ENCODE data around the gene WDFY3. TPM values are rescaled to one million over a fixed set of nuclear protein-coding genes. Genes with fewer than 3 reads are reported as not detected.
A peak's percentile ranks its signal among the peaks of the same experiment; 100 is the strongest.
"Not testable (repeated sequence)": the region's sequence is repeated elsewhere in the genome, so short reads cannot be mapped to it uniquely, and the experiment has no call there.

Gene WDFY3
- total RNA-seq, 4 donors from 2014 or later, result 31.7 to 139 (median 65.2) TPM

GRCh38 chr4:84669201-84669600, 297.3 kb downstream of the WDFY3 start:
- Histone ChIP-seq H3K4me1 (no peaks in the 10 kb centered on the region), H3K9me3 (no peaks in the 10 kb centered on the region), H3K4me3 (no peak overlapping the region), H3K27me3 (no peaks in the 10 kb centered on the region), H3K36me3 (peaks cover 0 to 27% (median 0%) of the 10 kb centered on the region in 3 donors), H3K27ac (no peak overlapping the region)
- TF ChIP-seq POLR2A (IDR thresholded peaks at IDR 0.05) (no peak), CTCF (IDR thresholded peaks at IDR 0.05) (no peak)
- no peak for DNase-seq

GRCh38 chr4:84666439-84666838, 300.1 kb downstream of the WDFY3 start:
- no peaks in the 10 kb centered on the region for H3K27me3 ChIP-seq
- no peak overlapping the region for H3K27ac ChIP-seq
- H3K4me1 ChIP-seq, result no peaks in the 10 kb centered on the region
- H3K9me3 ChIP-seq, result no peaks in the 10 kb centered on the region
- DNase-seq, result no peak
- no peak for TF ChIP-seq POLR2A (IDR thresholded peaks at IDR 0.05)
- no peak for TF ChIP-seq CTCF (IDR thresholded peaks at IDR 0.05)
- H3K36me3 ChIP-seq, result peaks cover 0 to 8% (median 0%) of the 10 kb centered on the region in 3 donors
- no peak overlapping the region for H3K4me3 ChIP-seq

DNA sequence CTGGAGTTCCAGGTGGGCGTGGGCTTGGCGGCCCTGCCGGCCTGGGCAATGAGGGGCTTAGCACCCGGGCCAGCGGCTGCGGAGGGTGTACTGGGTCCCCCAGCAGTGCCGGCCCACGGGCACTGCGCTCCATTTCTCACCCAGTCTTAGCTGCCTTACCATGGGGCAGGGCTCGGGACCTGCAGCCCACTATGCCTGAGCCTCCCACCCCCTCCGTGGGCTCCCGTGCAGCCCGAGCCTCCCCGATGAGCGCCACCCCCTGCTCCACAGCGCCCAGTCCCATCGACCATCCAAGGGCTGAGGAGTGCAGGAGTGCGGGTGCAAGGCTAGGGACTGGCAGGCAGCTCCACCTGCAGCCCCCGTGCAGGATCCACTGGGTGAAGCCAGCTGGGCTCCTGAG, 301.7 kb downstream of the WDFY3 start:
- not testable (repeated sequence) for DNase-seq, H3K36me3 ChIP-seq

DNA sequence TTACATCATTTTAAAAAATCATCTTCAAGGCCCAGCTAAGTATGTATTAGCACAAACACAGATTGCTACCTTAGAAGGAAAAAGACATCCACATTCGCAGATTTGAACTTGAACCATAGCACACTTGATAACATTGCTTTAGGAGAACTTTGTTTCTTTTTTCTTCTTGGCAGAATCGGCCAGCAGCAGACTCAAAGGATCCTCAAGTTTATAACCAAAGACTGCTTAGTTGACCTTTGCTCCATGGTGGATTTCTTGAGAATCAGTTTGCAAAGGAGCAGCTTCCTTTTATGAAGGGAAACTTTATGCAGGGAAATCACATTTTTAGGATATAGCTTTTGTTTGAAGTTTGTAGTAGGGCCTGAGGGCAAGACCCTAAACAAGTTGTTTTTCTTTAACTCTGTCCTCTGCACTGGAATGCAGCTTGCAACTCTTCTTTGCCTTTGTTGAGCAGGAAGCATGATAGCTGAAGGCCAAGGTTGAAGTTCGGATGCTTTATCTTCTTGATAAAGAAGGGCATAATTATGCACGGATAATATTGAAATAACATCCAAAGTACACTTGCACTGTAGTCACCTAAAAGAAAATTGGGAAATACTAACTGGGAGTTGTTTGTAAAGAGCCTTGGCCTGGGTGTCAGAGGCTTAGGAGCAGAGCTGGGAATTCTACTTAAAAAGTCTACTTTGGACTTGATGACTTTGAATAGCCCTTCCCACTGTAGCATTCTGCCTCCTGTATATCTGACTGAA, 305.1 kb downstream of the WDFY3 start:
- no peak overlapping the region for H3K4me3 ChIP-seq

More for the DNA sequence above, 301.7 kb downstream of the WDFY3 start:
- not testable (repeated sequence) for H3K27ac ChIP-seq, H3K27me3 ChIP-seq, H3K4me3 ChIP-seq, H3K9me3 ChIP-seq
- peaks cover 0 to 15% (median 0%) of the 10 kb centered on the region in 4 donors for H3K4me1 ChIP-seq

GRCh38 chr4:84660606-84661005, 305.9 kb downstream of the WDFY3 start:
- TF ChIP-seq CTCF (IDR thresholded peaks at IDR 0.05) (no peak), POLR2A (IDR thresholded peaks at IDR 0.05) (no peak)
- Histone ChIP-seq H3K9me3 (no peaks in the 10 kb centered on the region), H3K27me3 (no peaks in the 10 kb centered on the region), H3K36me3 (no peaks in the 10 kb centered on the region), H3K4me1 (peaks cover 0 to 19% (median 0%) of the 10 kb centered on the region in 4 donors), H3K27ac (peak overlapping the region in 2 of 4 donors; percentile 15 to 43), H3K4me3 (no peak overlapping the region)
- no peak for DNase-seq

More for the DNA sequence above, 305.1 kb downstream of the WDFY3 start:
- Histone ChIP-seq H3K27me3 (no peaks in the 10 kb centered on the region), H3K9me3 (no peaks in the 10 kb centered on the region), H3K36me3 (no peaks in the 10 kb centered on the region), H3K27ac (peak overlapping the region in 1 of 4 donors; percentile 45), H3K4me1 (peaks cover 0 to 19% (median 0%) of the 10 kb centered on the region in 4 donors)
- TF ChIP-seq CTCF (IDR thresholded peaks at IDR 0.05) (no peak), POLR2A (IDR thresholded peaks at IDR 0.05) (no peak)
- DNase-seq, result no peak

DNA sequence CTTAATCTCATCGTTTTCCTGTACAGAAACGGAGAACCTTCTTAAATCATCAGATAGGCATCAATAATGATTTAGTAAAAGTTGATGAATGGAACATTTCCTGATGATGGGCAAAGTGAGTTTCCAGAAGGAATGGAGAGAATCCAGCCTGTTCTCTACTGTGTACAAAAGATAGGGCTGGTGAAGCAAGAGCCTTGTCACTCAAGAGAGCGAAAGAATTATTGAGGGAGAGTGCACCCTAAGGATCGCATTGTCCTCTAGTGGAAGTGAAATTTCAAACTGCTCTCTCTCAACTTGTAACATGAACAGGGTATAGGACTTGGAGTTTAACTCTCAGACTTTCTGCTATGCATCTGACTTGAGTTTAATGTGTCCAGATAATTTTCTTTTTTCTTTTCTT, 314.0 kb downstream of the WDFY3 start:
- Histone ChIP-seq H3K27ac (no peak overlapping the region), H3K36me3 (no peaks in the 10 kb centered on the region), H3K9me3 (no peaks in the 10 kb centered on the region), H3K4me1 (no peaks in the 10 kb centered on the region), H3K27me3 (no peaks in the 10 kb centered on the region), H3K4me3 (no peak overlapping the region)
- TF ChIP-seq POLR2A (IDR thresholded peaks at IDR 0.05) (no peak), CTCF (IDR thresholded peaks at IDR 0.05) (no peak)
- no peak for DNase-seq

Data from Peyer's patch (tissue), 4 donors.